CD4-positive, alpha-beta T cell treated with Interleukin-15 for 4 hours (primary cell): ENCODE data around the gene RNASE1.
"Not testable (repeated sequence)": the region's sequence is repeated elsewhere in the genome, so short reads cannot be mapped to it uniquely, and the experiment has no call there.

Experiments
- DNase-seq: peaks from one replicate; pipeline ENCODE4 v3.0.0-alpha.2; 2020; ENCODE audit warnings: low spot score

Gene RNASE1

GRCh38 chr14:20802341-20803084, at the start of gene RNASE1:
Gene RNASE1 (minus strand): TSS chr14:20802844. CDS start chr14:20802068, 776 bp downstream.
- no peak for DNase-seq

- no peak for DNase-seq
Measured at GRCh38 chr14:20848955-20849570, 46.4 kb upstream of the RNASE1 start.

GRCh38 chr14:20848316-20848954, 45.8 kb upstream of the RNASE1 start:
- DNase-seq: no peak

GRCh38 chr14:20846560-20846959, 43.9 kb upstream of the RNASE1 start:
- DNase-seq: no peak

GRCh38 chr14:20841096-20841495, 38.5 kb upstream of the RNASE1 start:
- DNase-seq: no peak

GRCh38 chr14:20837831-20838230, 35.2 kb upstream of the RNASE1 start:
- DNase-seq: no peak

- DNase-seq: no peak
Measured at GRCh38 chr14:20836668-20837338, 34.2 kb upstream of the RNASE1 start.

- DNase-seq: no peak
Measured at GRCh38 chr14:20834899-20835298, 32.3 kb upstream of the RNASE1 start.

GRCh38 chr14:20830831-20831230, 28.2 kb upstream of the RNASE1 start:
- no peak for DNase-seq

- not testable (repeated sequence) for DNase-seq
Measured at GRCh38 chr14:20828024-20828694, 25.5 kb upstream of the RNASE1 start.

- no peak for DNase-seq
Measured at GRCh38 chr14:20827326-20827725, 24.7 kb upstream of the RNASE1 start.

GRCh38 chr14:20826666-20827065, 24.0 kb upstream of the RNASE1 start:
- DNase-seq: not testable (repeated sequence)

GRCh38 chr14:20823859-20824258, 21.2 kb upstream of the RNASE1 start:
- no peak for DNase-seq

- not testable (repeated sequence) for DNase-seq
Measured at GRCh38 chr14:20821521-20822108, 19.0 kb upstream of the RNASE1 start.

GRCh38 chr14:20820063-20820904, 17.6 kb upstream of the RNASE1 start:
- no peak for DNase-seq

- no peak for DNase-seq
Measured at GRCh38 chr14:20818861-20819260, 16.2 kb upstream of the RNASE1 start.

- DNase-seq: not testable (repeated sequence)
Measured at GRCh38 chr14:20815946-20816345, 13.3 kb upstream of the RNASE1 start.

- no peak for DNase-seq
Measured at GRCh38 chr14:20811986-20812975, 9.6 kb upstream of the RNASE1 start.

GRCh38 chr14:20809917-20810316, 7.3 kb upstream of the RNASE1 start:
- DNase-seq: no peak

- no peak for DNase-seq
Measured at GRCh38 chr14:20808162-20808483, 5.5 kb upstream of the RNASE1 start.
